Aorta (tissue), 5 donors: ENCODE data around the gene SKIL. TPM values are rescaled to one million over a fixed set of nuclear protein-coding genes. Genes with fewer than 3 reads are reported as not detected.

ENCODE experiments used
- ATAC-seq: fragments of 200-7000 bp; cut with Tn5 transposase; one replicate; pipeline ENCODE4 v1.9.1; 2022; ENCODE audit warnings: moderate library complexity; ENCODE audit not compliant: low FRiP score
- DNase-seq, 2 donors: peaks; one replicate each; pipeline ENCODE4 v3.0.0-alpha.2; 2020
- H3K27ac ChIP-seq, 2 donors: one replicate each; pipeline ENCODE4 v1.5.1; 2013; ENCODE audit warnings: low read length in 2 of 2, mild to moderate bottlenecking in 2 of 2, moderate library complexity in 2 of 2, control low read depth in 1 of 2, inconsistent platforms in 1 of 2, low read depth in 1 of 2
- H3K27me3 ChIP-seq, 2 donors: one replicate each; pipeline ENCODE4 v1.6.1; 2013; ENCODE audit warnings: control low read depth in 1 of 2, low read length in 1 of 2, mild to moderate bottlenecking in 1 of 2, moderate library complexity in 1 of 2; ENCODE audit not compliant: insufficient read depth in 2 of 2, control insufficient read depth in 1 of 2
- H3K36me3 ChIP-seq, 2 donors: one replicate each; pipeline ENCODE4 v1.6.1; 2013; ENCODE audit warnings: control low read depth in 1 of 2, low read length in 1 of 2, mild to moderate bottlenecking in 1 of 2; ENCODE audit not compliant: insufficient read depth in 2 of 2, control insufficient read depth in 1 of 2
- H3K4me1 ChIP-seq, 2 donors: one replicate each; pipeline ENCODE4 v1.6.1; 2013; ENCODE audit warnings: low read length in 2 of 2, control low read depth in 1 of 2, mild to moderate bottlenecking in 1 of 2, moderate library complexity in 1 of 2; ENCODE audit not compliant: insufficient read depth in 2 of 2, control insufficient read depth in 1 of 2
- H3K4me3 ChIP-seq, 2 donors: one replicate each; pipeline ENCODE4 v1.5.1; 2013; ENCODE audit warnings: low read length in 2 of 2, control low read depth in 1 of 2, mild to moderate bottlenecking in 1 of 2
- H3K9me3 ChIP-seq: one replicate; pipeline ENCODE4 v1.6.1; 2013; ENCODE audit warnings: mild to moderate bottlenecking, low read length; ENCODE audit not compliant: control insufficient read depth
- WGBS, 2 donors: extraction: QIAGEN DNeasy Blood & Tissue Kit; methylation state at CpG; one replicate each; pipeline ENCODE4 v1.1.7; 2013; 5-methylcytosine and 5-hydroxymethylcytosine counted together
- intact Hi-C, 2 donors: fragments of 100-400 bp; cut with DNase I; formaldehyde crosslinking; loops; one replicate each; pipeline versions ENCODE4 v1.14.2 to v1.15.0; 2022
- polyA plus RNA-seq, 2 donors: library from polyadenylated mRNA; stranded (reverse); fragments of 200-250 nt; gene quantifications; one replicate each; pipeline ENCODE4 v1.2.3, GENCODE V29; 2013
- total RNA-seq, 2 donors: library from RNA; stranded (reverse); fragmentation: NEBNext Ultra II Directional; extraction: Animal tissue kit (Norgen Biotek cat#: 25700); gene quantifications; one replicate each; pipeline ENCODE4 v1.2.1, GENCODE V29; 2021
- donor health status: healthy with polysubstance abuse.
- donor health status: Bipolar disorder and iron deficiency.
- donor health status: DM: no; HTN: no; CAD: no.
- donor health status: DM: no; HTN: no; CAD: no.
- donor health status: DM: yes; HTN: yes; CAD: no.

SKIL gene
- total and polyA plus RNA-seq, 4 donors, result 13.6 to 134 (median 57.6) TPM

DNA sequence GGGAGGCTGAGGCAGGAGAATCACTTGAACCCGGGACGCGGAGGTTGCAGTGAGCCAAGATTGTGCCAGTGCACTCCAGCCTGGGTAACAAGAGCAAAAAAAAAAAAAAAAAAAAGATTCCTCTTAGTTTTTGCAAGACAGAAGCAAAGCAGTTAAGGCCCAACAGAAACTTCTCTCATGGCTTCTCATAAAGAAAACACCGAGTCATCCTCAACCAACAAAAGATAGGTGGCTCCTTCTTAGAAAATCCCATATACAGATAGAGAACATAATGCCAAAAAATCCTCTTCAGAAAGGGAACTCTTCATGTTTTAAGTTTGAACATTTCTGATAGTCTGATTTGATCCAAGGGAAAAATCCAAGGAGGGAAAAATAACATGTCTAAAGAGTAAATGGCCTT, 12.5 kb upstream of the SKIL start:
- DNase-seq, result no peak
- no peaks in the 10 kb centered on the region for H3K36me3 ChIP-seq
- H3K4me3 ChIP-seq, result no peak overlapping the region
- 73 to 94% methylated on average over 4 of the region's 4 CpGs for WGBS, 2 donors
- ATAC-seq, result no peak
- H3K27me3 ChIP-seq, result no peaks in the 10 kb centered on the region
- H3K4me1 ChIP-seq, result no peaks in the 10 kb centered on the region
- no peaks in the 10 kb centered on the region for H3K9me3 ChIP-seq
- intact Hi-C loops, result no loop called here
- H3K27ac ChIP-seq, result no peak overlapping the region

DNA sequence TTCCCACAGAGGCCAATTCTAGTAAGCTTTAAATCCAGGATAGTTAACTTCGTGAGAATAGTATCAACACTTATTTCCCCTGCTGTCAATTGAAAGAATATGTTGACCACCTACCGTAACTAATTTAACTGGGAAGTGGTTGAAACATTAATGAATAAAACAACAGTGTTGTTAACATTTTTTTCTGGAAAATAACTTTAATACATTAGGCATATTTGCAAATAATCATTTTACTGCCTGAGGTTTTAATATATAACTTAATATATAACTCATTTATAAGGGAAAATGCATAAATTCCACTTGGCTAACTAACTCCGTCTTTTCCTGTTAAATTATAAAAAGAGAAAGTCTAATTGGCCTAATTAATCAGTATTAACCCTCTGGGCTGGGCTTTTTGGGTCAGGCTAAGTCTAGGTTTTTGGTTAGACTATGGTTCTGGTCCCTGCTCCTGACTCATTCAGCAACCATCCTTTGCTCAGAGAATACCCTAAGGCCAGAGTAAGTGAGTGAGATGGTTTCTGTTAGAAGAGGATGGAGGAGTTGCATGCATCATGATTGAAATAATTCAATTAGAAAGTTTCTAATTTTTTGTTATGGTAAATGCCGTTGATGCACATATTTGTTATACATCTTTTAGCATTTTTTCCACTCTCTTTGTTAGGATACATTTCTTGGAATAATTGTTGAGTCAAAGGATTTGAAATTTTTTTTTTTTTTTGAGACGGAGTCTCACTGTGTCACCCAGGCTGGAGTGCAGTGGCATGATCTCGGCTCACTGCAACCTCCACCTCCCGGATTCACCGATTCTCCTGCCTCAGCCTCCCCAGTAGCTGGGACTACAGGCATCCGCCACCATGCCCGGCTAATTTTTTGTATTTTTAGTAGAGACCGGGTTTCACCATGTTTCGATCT, 10.8 kb upstream of the SKIL start:
- Histone ChIP-seq H3K9me3 (no peaks in the 10 kb centered on the region), H3K27ac (no peak overlapping the region), H3K36me3 (no peaks in the 10 kb centered on the region), H3K27me3 (no peaks in the 10 kb centered on the region), H3K4me3 (no peak overlapping the region), H3K4me1 (no peaks in the 10 kb centered on the region)
- 93 to 97% methylated on average over 12 of the region's 12 CpGs for WGBS, 2 donors
- intact Hi-C loops, result no loop called here
- no peak for DNase-seq
- ATAC-seq, result no peak

DNA sequence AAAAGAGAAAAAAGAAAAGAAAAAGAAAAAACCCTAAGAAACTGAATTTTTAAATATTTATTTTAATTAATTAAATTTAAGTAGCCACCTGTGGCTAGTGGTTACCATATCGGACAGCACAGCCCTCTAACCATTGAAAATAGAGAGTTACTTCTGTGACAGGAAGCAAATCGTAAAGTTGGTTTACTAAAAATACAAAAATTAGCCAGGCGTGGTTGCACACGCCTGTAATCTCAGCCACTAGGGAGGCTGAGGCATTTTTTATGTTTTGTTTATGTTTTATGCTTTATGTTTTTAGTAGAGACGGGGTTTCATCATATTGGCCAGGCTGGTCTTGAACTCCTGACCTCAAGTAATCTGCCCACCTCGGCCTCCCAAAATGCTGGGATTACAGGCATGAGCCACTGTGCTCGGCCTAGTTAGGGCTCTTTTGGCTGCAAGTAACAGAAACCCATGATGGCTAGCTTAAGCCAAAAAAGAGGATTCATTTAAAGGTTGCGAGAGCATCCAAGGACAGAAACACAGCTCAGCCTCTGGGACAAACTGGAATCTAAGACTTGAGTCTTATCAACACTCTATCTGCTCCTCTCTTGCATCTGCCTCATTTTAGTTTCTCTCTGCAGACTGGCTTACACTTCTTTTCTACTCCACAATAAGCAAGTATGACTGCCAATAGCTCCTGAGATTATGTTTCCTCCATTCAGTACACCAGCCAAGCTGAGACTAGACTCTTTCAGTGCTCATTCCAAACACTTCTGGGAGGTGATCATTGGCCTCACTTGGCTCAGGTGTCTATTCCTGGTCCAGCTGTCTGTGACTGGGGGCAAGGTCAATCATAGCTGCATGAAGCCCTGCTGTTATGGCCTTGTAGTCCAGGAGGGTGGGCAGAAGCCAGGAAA, 6.8 kb upstream of the SKIL start:
- WGBS, 2 donors, result 91 to 93% methylated on average over 8 of the region's 8 CpGs
- intact Hi-C loops, result no loop called here

DNA sequence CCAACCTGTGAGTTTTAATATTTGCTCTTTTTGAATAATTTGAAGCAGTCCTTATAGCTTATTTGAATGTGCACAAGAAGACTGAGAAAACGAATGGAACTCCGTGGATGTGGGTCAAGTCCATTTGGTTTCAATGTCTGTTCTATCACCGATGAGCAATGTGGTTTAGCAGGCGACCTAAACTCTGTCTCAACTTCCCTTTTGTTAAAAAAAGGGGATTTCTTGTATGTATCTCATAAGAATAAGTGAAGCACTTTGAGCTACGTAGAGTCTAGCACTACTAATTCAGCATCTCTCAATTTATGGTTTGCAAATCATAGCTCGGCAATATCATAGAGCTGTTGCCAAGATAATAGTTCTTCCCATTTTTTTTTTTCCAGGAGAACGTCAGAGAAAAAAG, 4.6 kb upstream of the SKIL start:
- H3K4me1 ChIP-seq, result no peaks in the 10 kb centered on the region
- WGBS, 2 donors, result 84 to 88% methylated on average over 7 of the region's 7 CpGs
- no peaks in the 10 kb centered on the region for H3K36me3 ChIP-seq
- no peaks in the 10 kb centered on the region for H3K9me3 ChIP-seq
- no peak overlapping the region for H3K27ac ChIP-seq
- no peaks in the 10 kb centered on the region for H3K27me3 ChIP-seq
- no peak for ATAC-seq
- intact Hi-C loops, result no loop called here
- H3K4me3 ChIP-seq, result no peak overlapping the region
- DNase-seq, result no peak

More for the DNA sequence above, 6.8 kb upstream of the SKIL start:
- no peaks in the 10 kb centered on the region for H3K9me3 ChIP-seq
- H3K27me3 ChIP-seq, result no peaks in the 10 kb centered on the region
- no peaks in the 10 kb centered on the region for H3K4me1 ChIP-seq
- DNase-seq (no peak), ATAC-seq (peak; percentile 70)
- H3K36me3 ChIP-seq, result no peaks in the 10 kb centered on the region
- H3K27ac ChIP-seq, result no peak overlapping the region
- no peak overlapping the region for H3K4me3 ChIP-seq

DNA sequence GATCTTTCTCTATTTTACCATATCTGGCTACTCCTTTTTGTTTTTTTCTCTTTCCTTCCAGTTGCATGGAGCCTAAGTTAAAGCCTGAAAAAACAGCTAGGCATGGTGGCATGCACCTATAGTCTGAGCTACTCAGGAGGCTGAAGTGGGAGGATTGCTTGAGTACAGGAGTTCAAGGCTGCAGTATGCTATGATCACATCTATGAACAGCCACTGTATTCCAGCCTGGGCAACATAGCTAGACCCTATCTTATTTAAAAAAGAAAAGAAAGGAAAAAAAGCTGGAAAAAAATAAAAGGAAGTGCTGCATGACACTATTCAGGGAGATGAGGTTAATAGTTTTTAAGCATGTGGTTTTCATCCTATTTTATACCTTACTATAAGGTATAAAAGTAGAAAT, 4.0 kb upstream of the SKIL start:
- H3K36me3 ChIP-seq, result no peaks in the 10 kb centered on the region
- DNase-seq, result no peak
- H3K9me3 ChIP-seq, result no peaks in the 10 kb centered on the region
- no peak overlapping the region for H3K27ac ChIP-seq
- intact Hi-C loops, result no loop called here
- H3K27me3 ChIP-seq, result no peaks in the 10 kb centered on the region
- ATAC-seq, result no peak
- no peak overlapping the region for H3K4me3 ChIP-seq
- no peaks in the 10 kb centered on the region for H3K4me1 ChIP-seq

DNA sequence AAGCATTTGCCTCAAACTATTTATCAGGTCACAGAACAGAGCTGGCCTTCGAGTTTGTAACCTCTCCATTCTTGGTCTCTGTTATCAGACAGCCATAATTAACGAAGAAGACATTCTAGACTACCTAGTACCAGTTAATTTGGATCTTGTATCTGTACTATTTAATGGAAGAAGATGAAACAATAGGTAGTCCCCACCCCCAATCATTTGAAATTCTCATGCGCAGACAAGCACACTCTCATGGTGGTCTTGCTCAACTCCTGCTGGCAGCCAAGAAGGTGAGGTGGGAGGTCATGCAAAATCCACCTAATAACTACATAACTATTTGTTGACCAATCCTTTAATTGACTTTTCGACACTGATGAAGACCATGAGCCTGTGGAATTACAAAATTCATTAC, 2.8 kb upstream of the SKIL start:
- Histone ChIP-seq H3K4me3 (no peak overlapping the region), H3K36me3 (no peaks in the 10 kb centered on the region), H3K27me3 (no peaks in the 10 kb centered on the region), H3K9me3 (no peaks in the 10 kb centered on the region), H3K27ac (no peak overlapping the region), H3K4me1 (no peaks in the 10 kb centered on the region)
- no peak for ATAC-seq
- DNase-seq, result no peak
- intact Hi-C loops, result no loop called here
- whole genome bisulfite sequencing, 2 donors, result 94 to 97% methylated on average over 4 of the region's 4 CpGs

DNA sequence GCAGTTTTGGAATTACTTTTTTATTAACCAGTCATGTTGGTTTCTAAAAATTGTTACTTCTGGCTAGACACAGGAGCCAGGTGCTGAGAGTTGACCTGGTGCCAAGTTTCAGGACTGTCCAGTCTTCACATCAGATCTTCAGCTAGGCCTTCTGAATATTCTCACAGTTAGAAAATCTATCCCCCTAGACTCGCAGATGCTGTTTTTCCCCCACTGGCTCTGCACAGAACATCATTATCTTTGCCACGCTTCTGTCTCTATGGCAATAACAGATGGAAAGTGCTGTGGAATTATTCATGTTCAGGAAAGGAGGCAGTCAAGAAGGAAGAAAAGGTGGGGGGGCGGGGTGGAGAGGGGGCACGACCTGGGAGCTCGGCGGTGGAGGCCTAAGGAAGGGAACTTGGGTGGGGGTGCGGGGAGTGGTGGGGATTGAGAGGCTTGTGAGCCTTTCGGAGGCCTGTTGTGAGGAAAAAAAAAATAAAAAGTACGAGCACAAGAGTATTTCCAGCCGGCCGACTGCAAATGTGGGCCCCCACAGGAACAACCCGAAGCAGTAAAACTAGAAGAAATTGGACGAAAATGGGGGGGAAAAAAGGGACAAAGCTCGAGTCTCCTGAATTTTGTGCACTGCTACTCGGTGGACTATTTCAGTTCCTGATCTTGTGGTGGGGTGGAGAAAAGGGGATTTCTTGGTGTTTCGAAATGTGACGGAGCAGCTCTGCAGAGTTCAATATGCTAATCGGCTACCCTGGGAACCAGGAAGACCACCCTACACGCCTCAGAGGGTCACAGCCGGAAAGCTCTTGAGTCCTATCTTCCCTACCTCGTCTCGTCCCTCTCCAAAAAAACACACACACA, 1.5 kb upstream of the SKIL start:
- Histone ChIP-seq H3K27ac (peak overlapping the region; percentile 68 to 98), H3K36me3 (peaks cover 0 to 2% of the 10 kb centered on the region in 2 donors), H3K9me3 (no peaks in the 10 kb centered on the region), H3K27me3 (no peaks in the 10 kb centered on the region), H3K4me1 (peaks cover 2 to 4% of the 10 kb centered on the region in 2 donors), H3K4me3 (peak overlapping the region; percentile 60 to 67)
- DNase-seq (peak; percentile 58 to 81), ATAC-seq (peak; percentile 1)
- WGBS, 2 donors, result 2% methylated on average over 22 of the region's 22 CpGs
- intact Hi-C loops, result no loop called here

DNA sequence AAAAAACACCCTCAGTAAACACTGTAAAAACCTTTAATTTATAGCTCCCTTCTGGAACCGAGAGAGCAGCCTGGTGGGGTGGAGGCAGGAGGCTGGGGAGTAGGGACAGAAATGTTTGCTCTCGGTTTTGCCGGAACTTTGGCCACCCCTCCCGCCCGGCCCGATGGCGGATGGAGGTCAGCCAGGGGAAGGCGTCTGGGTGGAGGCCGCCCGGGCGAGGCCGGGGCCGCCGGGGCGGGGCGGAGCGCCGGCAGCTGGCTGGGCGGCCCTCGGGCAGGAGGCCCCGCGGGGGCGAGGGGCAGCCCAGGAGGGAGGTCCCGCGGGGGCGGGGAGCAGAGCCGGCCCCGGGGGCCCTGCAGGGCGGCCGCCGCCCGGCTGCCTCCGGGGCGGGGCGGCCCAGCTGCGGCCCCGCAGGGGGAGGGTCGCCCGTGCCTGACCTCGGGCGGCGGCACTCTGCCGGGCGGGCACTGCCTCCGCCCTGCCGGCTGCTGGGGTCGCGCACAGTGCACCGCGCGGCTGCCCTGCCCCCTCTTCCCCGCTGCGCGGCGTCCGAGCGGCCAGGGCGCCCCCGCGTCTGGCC, 829 bp upstream of the SKIL start:
- WGBS, 2 donors, result 1% methylated on average over 26 to 60 of the region's 60 CpGs
- DNase-seq (peak; percentile 92 to 95), ATAC-seq (peak; percentile 80)
- peak overlapping the region; percentile 60 to 67 for H3K4me3 ChIP-seq
- no peaks in the 10 kb centered on the region for H3K9me3 ChIP-seq
- H3K4me1 ChIP-seq, result peaks cover 4 to 6% of the 10 kb centered on the region in 2 donors
- H3K27me3 ChIP-seq, result no peaks in the 10 kb centered on the region
- peaks cover 0 to 3% of the 10 kb centered on the region in 2 donors for H3K36me3 ChIP-seq
- H3K27ac ChIP-seq, result peak overlapping the region; percentile 94 to 98
- intact Hi-C loops, result no loop called here
